ENCODE results near the gene LTBP2.

DNA sequence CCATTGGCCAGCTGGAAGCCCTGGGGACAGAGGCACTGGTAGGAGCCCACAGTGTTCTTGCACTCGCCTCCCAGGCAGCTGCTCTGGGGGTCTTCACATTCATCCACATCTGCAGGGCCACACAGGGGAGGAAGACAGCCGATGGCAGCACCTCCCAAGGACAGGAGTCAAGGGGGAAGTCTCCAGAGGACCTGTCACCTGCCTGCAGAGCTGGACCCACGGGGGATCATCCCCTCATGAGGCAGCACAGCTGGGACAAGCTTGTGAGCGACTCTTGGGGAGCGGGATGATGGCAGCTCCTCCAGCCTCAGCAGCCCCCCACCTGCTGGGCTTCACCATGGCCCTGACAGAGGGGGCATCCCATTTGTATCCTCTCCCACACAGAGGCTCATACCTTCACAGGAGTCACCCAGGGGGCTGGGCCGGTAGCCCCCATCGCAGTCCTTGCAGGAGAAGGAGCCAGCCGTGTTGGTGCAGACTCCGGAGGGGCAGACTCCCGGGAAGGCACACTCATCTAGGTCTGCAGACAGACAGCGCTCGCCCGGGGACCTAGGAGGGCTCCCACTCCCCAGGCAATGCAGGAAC is 103.1 kb downstream of the LTBP2 start:
- TF ChIP-seq, protein P1, sequence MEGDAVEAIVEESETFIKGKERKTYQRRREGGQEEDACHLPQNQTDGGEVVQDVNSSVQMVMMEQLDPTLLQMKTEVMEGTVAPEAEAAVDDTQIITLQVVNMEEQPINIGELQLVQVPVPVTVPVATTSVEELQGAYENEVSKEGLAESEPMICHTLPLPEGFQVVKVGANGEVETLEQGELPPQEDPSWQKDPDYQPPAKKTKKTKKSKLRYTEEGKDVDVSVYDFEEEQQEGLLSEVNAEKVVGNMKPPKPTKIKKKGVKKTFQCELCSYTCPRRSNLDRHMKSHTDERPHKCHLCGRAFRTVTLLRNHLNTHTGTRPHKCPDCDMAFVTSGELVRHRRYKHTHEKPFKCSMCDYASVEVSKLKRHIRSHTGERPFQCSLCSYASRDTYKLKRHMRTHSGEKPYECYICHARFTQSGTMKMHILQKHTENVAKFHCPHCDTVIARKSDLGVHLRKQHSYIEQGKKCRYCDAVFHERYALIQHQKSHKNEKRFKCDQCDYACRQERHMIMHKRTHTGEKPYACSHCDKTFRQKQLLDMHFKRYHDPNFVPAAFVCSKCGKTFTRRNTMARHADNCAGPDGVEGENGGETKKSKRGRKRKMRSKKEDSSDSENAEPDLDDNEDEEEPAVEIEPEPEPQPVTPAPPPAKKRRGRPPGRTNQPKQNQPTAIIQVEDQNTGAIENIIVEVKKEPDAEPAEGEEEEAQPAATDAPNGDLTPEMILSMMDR (IDR thresholded peaks at IDR 0.05; ENCODE audit: low read depth, low read length, poor library complexity, severe bottlenecking): no peak
- TF ChIP-seq EZH2phosphoT487 (IDR thresholded peaks at IDR 0.05; ENCODE audit: borderline replicate concordance, low read length): no peak

Measured in DOHH2 (cell line).